Suppressor macrophage treated with lipopolysaccharide for 1 hour (primary cell): ENCODE results near the gene C18orf32.
"Not testable (repeated sequence)": the region's sequence is repeated elsewhere in the genome, so short reads cannot be mapped to it uniquely, and the experiment has no call there.

ENCODE experiments used
- DNase-seq, 3 donors: peaks; one replicate each; pipeline ENCODE4 v3.0.0-alpha.2; 2020 to 2022

C18orf32 gene

DNA sequence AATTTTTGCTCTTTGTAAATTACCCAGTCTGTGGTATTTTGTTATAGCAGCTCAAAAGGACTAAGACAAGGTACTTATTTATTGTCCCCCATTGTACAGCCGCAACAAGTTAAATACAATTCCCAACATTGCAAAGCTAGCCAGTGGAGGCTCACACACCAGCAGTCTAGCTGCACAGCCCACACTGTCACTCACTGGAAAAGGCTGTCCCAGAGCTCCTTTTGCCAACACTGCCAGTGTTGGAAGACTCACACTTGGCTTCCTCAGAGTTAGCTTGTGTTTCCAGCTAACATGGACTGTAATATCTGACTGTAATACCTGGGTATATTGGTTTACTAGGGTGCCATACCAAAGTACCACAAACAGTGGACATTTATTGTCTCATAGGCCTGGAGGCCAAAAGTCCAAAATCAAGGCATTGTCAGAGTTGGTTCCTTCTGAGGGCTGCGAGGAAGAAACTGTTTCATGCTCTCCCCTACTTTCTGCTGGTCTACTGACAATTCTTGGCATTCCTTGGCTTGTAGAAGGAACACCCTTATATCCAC is 19.9 kb downstream of the C18orf32 start:
- no peak for DNase-seq

DNA sequence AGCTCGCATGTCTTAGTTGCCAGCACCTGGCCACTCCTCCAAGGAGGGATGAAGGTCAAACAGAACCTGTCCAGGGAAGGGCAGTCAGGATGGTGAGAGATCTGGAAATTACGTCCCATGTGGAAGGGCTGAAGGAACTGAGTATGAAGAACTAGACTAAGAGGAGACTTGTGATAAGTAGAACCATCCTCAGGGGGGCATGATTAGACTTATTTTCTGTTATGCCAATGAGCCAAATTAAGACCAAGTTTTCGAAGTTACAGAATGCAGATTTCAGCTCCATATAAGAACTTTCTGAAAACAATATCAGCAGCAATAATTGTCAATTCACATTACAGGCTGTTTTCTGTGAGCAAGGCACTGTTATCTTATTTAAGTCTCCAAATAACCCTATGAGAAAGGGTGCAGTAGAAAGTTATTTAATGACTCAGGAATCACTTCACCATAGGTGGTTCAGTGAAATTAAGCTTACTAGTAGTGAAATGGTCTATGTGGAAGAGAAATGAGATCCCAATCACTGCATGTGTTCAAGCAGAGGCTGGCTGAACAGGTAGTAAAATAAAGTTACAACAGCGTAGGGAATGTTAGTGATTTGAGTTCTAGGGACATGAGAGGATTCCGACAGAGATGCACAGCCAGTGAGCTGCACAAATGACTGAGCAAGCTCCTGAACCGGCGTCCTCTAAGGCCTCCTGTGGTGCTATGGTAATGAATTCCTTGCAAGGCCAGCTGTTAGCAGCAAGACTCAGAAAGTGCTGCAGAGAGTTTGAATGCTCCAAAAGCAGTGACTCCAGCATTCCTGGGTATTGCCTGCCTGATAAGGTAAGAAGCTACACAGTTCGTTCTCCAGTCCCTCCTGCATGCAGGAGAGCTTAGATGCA is 22.1 kb downstream of the C18orf32 start:
- no peak for DNase-seq

DNA sequence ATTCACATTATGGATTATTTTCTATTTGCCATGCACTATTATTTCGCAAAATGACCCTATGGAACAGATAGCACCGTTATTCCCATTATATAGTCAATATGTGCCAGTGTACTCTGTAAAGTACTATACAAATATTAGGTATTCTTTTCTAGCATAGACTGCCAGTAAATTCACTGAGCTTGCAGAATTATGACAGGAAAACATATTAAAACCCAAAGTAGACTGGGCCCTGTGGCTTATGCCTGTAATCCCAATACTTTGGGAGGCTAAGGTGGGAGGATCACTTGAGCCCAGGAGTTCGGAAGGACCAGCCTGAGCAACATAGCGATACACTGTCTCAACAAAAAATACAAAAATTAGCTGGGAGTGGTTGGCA is 25.4 kb downstream of the C18orf32 start:
- DNase-seq = no peak

DNA sequence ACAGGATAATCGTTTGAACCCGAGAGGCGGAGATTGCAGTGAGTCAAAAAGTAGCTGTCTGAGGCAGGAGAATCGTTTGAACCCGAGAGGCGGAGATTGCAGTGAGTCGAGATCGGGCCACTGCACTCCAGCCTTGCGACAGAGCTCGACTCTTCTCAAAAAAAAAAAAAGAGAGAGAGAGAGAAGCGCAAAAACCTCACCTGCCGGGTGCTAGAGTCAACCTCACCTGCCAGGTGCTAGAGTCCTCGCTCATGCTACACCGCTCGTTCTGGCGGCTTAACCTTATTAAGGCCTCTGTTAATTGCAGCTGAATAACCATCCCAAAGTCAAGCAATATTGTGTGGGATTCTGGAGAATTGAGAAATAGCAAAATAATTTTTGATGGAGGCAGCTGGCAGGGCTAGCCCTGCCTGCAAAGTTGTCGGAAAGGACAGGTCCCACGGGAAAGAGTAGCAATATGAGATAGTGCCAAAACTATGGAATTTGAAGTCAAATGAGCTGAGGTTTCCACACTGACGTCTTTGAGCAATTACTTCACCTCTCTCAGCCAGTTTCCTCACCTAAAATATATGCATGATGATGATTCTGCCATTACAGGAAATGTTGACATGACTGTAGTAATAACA is 25.9 kb downstream of the C18orf32 start:
- DNase-seq = no peak

DNA sequence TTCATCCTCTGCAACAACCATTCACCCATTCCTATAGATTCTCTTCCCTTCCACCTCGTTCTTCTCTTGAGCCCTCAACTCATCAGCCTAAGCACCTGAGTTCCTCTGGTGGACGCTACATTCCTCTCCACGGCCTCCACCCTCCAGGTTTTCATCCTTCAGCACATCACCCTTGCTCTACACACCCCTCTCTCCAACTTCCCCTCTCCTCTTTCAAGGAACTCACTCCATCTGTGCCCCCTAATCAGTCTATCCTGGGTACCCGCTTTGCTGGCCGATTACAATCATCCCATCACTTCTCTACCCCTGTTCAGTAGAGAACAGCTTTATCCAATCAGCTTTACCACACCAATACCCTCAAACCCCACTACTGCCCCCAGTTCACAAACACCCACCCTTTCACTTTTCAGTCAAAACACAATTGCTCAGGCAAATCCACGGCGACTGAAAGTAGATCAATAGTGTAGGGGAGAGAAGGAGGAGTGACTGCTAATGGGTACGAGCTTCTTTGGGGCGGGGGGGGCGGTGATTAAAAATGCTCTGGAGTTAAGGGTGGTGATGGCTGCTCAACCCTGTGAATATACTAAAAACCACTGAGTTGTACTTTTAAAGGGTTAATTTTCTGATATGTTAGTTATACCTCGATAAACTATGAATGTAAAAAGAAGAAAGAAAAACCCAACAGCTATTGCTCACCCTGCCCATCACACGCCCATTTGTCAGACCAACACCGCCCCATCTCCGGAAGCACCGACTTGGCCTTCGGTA is 27.4 kb downstream of the C18orf32 start:
- DNase-seq = peak; percentile 63 to 66 (median 64)

DNA sequence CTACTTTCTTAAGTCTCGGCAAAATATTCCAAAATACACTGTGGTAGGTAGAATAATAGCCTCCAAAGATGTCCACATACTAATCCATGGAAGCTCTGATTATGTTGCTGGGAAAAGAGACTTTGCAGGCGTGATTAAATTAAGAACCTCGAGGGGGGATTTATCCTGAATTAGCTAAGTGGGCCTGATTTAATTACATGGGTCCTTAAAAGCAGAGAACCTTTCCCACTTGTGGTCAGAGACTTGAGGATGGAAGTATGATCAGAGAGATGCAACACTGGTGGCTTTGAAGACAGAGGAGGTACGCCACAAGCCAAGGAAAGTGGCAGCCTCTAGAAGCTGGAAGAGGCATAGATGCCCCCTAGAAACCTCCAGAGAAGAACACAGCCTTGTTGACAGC is 29.4 kb downstream of the C18orf32 start:
- no peak for DNase-seq

DNA sequence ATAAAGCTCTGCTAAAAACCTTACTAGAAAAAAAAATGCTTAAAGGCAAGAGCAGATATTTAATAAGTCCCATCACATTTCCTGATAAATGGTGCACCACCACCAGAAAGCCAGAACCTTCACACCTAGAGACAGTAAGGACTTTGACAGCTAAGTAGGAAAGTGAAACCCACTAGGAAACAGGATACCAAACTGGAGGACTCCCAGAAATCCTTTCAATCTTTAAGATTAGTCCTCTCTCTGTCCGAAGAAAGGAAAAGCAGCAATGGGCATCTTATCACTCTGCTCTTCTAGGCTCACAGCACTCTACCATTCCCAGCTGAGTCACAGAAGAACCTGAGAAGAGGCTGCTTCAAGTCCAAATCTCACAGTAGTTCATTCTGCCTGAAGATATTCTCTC is 30.2 kb downstream of the C18orf32 start:
- no peak for DNase-seq

DNA sequence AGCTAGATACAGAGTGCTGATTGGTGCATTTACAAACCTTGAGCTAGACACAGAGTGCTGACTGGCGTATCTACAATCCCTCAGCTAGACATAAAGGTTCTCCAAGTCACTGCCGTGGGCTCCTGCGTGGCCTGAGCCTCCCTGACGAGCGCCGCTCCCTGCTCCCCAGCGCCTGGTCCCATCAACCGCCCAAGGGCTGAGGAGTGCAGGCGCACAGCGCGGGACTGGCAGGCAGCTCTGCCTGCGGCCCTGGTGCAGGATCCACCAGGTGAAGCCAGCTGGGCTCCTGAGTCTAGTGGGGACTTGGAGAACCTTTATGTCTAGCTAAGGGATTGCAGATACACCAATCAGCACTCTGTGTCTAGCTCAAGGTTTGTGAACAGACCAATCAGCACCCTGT is 34.5 kb downstream of the C18orf32 start:
- DNase-seq = not testable (repeated sequence)

DNA sequence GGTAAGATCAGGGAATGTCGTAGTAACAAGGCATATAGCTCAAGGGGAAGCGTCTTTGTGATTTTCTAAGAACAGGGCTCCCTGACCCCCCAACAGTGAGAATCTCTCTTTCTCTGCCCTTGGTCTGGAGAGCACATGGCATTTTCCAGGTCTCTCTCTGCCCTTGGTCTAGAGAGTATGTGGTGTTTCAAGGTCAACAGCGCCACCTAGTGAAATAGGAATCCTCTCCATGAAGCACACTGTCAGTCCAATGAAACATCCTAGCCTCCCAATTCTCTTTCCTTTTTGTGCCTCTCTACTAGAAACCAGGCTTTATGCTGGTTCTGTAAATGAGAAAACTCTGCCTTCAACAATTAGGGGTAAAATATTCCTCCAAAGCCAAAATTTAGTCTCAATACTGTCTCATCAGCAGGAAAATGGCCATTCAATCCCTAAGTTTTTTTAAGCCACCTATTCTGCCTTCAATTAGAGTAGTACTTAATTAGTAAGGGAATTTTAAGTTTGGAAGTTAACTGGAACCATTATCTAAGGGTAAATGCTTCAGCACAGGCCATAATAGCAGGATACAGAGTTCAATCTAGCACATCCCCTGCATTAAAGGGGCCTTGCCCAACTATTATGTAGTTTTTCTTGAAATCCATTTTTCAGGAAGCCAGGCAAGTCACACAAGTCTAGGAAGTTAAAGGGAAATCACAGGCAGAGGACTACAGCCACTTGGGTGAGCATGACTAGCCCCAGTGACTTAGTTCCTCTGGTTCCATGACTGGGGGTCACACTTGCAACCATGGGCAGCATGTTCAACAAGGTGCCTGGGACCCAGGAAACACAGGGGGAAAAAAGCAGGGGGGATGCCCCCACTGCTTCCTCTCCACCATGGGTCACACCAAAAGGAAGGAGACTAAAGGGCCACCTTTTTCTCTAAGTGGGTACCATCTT is 39.0 kb downstream of the C18orf32 start:
- peak; percentile 30 to 59 (median 55) for DNase-seq

DNA sequence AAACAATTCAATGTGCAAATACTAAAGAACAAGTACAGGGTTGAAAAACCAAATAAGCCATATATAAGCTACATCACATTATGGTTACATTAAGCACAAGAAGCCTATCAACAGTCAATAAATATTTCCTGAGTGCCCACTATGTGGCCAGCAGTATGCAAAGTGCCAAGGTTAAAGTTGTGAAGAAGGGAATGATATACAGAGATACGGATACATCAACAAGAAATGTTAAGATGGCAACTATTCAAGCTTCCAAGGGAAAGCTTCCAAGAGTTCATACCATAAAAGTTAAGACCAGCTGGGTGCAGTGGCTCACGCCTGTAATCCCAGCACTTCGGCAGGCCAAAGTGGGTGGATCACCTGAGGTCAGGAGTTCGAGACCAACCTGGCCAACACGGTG is 40.6 kb downstream of the C18orf32 start:
- DNase-seq = no peak

DNA sequence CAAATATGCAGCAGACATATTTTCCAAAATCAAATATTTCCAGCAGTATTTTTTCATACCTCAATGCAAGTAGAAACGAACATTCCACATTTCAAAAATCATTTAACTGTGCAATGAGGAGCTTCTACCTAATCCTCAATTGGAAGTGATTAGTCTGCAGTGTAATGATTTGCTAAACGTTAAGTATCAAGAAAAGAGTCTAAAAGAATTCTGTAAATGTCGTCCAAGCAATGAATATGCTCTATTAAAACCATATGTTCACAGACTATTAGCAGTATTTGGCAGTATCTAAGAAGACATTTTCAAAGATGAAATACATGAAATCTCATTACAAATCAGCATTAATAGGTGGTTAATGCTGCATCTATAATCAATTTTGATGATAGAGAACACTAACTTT is 42.5 kb downstream of the C18orf32 start:
- no peak for DNase-seq

DNA sequence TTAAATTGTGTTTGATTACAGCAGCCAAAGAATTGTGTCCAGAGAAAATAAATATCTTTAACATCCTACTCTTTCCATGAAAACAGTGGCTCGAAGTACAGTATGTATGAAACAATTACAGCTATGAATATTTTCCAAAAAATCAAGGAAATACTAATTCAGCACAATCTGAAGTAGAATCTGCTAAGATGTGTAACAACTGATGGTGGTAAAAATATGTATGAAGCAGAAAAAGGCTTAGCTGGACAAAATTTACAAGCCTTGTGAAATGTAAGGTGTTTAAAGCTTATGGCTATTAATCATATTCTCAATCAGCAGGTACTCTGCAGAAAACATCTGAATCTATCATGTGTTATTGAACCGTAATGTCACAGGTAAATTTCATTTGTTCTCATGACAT is 43.2 kb downstream of the C18orf32 start:
- DNase-seq = no peak

DNA sequence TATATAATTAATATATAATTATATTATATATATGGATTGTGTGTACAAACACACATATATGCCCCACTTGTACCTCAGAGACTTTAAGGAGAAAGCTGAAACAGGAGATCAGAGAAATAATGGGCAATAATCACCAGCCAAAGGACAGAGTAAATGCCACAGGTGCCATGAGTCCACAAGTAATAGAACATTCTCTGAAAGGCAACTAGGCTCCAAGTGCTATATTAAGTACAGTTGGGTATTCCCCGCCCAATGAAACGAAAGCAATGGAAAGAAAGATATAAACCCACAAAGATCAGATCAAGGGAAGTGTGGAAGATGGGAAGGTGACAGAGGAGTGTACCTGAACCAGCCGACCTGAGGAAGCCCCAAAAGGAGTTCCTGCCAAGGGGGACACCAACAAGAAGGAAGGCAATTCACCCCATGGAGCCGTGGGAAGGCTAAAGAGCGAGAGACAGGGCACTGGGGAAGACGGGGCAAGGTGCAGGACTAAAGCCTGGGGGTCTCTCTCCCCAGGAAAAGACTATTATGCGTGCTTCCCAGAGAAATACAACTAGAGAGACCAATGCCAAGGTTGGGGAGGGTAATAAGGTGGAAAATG is 45.6 kb downstream of the C18orf32 start:
- DNase-seq = no peak

DNA sequence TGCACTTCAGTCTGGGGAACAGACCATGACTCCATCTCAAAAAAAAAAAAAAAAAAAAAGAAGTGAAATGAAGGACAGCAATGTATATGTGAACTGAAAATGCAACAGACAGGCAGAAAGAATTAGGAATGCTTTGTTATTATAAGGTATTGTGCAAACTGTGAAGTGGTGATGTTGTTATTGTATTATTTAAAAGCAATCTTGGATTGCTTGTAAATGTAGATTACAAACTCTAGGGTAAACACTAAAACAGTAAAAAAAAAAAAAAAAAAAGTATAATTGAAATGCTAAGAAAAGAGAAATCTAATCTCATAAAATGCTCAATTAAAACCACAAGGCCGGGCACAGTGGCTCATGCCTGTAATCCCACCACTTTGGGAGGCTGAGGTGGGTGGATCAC is 51.9 kb downstream of the C18orf32 start:
- DNase-seq = no peak

DNA sequence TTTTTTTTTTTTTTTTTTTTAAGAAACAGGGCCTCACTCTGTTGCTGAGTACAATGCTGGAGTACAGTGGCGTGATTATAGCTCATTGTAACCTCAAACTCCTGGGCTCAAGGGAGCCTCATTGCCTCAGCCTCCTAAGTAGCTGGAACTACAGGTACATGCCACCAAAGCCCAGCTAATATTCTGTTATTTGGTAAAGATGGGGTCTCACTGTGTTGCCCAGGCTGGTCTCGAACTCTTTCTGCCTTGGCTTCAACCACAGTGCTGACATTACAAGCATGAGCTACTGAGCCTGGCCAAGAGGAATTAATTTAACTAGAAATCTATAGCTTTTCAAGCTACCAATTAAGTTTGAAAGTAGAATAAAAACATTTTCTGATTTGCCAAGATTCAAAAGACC is 54.4 kb downstream of the C18orf32 start:
- no peak for DNase-seq

DNA sequence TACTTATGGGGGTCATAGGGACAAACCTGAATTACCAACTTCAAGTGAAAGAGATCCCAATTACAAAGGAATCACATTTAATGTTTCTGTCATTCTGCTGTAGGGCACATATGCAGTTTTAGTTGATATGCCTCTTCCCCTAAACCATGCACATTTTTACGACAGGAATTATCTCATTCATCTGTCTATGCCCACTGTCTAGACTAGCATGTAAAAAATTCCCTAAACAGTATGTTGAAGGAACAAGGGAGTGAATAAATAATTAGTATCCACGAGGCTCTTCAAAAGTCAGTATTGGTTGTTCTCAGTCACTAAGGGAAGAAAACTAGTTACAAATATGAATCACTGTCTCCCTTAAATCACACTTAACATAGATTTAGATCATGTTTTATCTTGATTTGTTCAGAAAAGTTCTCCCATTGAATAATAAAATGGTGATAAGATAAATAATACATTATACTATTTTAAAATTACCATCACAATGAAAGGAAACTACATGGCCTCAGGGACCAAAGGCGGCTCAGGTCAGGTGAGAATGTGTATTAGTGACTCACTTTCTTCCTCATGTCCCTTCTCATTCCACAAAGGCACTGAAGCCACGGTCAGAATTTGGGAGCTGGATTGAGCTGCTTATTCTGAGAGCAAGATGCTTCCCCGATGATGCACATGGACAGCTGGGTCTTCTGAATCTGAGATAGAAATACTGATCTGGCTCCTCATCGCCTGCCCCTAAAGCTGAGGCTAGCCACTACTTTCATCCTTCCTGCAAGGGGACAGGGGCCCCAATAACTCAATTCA is 55.7 kb downstream of the C18orf32 start:
- DNase-seq = no peak
